H1 (cell line): ENCODE measurements around the gene UBE2E1. TPM values are rescaled to one million over a fixed set of nuclear protein-coding genes. Genes with fewer than 3 reads are reported as not detected.

ENCODE experiments used
- KDM4A ChIP-seq: IDR thresholded peaks from one replicate; pipeline ENCODE4 v1.7.1; 2012; ENCODE audit warnings: low read depth, mild to moderate bottlenecking, moderate library complexity, low read length, inconsistent platforms; ENCODE audit not compliant: severe bottlenecking
- RFX5 ChIP-seq: IDR thresholded peaks from 2 replicates; pipeline ENCODE4 v1.6.1; 2011; ENCODE audit warnings: low read depth, low read length, improper control_type of control experiment, borderline replicate concordance
- ZNF274 ChIP-seq: IDR thresholded peaks from 2 replicates; pipeline ENCODE4 v1.7.0; 2012; ENCODE audit warnings: low read length, borderline replicate concordance; ENCODE audit errors: extremely low read depth
- polyA plus RNA-seq, 7 experiments: library from polyadenylated mRNA; depleted of rRNA in 3 of 7; stranded (reverse) in 5 of 7; unstranded in 2 of 7; fragments of >200 nt in 5 of 7; fragments of 200-250 nt in 2 of 7; gene quantifications; 1 replicate in 5 of 7; 2 replicates in 1 of 7; 4 replicates in 1 of 7; pipeline versions ENCODE4 v1.2.1 to v1.2.3, GENCODE V29; 2011 to 2013; ENCODE audit warnings: missing spikeins in 2 of 7, mixed read lengths in 2 of 7
- total RNA-seq: library from RNA; stranded (reverse); fragmentation: NEBNext Ultra II Directional; extraction: Animal tissue kit (Norgen Biotek cat#: 25700); gene quantifications from 2 replicates; pipeline ENCODE4 v1.2.1, GENCODE V29; 2021

Gene UBE2E1
- total and polyA plus RNA-seq, 2 of the 8 experiments (the other 6 are each of a cell fraction or from before 2014, with no cell fraction given), result 109 to 141 TPM

DNA sequence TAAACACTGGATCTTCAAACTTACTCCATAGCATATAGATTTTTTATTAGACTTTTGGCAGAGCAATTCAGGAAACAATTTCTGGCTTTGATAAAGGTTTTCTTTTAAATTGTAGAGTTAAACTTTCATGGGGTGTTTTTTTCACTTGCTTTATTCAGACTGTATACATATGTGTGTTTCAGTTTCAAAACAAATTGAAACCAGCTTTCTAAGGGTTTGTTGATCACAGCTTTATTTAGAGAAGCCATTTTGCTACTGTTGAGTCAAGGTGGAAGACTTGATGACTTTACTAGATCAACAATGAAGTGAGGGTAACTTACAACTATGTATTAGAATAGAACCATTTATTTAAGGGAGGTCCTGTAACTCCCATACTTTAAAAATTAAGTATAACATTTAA is 6.2 kb downstream of the UBE2E1 start (continued):
- TF ChIP-seq ZNF274, result no peak
- TF ChIP-seq KDM4A, result no peak
- no peak for TF ChIP-seq RFX5
- TF ChIP-seq, all 59 proteins: peak for 0
